WERI-Rb-1 (cell line): ENCODE results near the gene PANK2.
"Not testable (repeated sequence)": the region's sequence is repeated elsewhere in the genome, so short reads cannot be mapped to it uniquely, and the experiment has no call there.

Source experiments
- DNase-seq: peaks from one replicate; pipeline ENCODE4 v3.0.0-alpha.2; 2020
- H3K27ac ChIP-seq: fragments of 250-450 bp; sonication (Bioruptor Pico); 2 replicates; pipeline ENCODE4 v1.5.1; 2020; ENCODE audit warnings: mild to moderate bottlenecking, moderate library complexity
- H3K27me3 ChIP-seq: fragments of 250-450 bp; sonication (Bioruptor Pico); 2 replicates; pipeline ENCODE4 v1.5.1; 2021; ENCODE audit warnings: mild to moderate bottlenecking, low read depth, moderate library complexity; ENCODE audit not compliant: insufficient read depth, severe bottlenecking
- H3K36me3 ChIP-seq: fragments of 250-450 bp; sonication (Bioruptor Pico); 2 replicates; pipeline ENCODE4 v1.5.1; 2020; ENCODE audit warnings: mild to moderate bottlenecking, moderate library complexity
- H3K4me3 ChIP-seq: 2 replicates; pipeline ENCODE4 v1.5.1; 2011; ENCODE audit warnings: low read depth, mild to moderate bottlenecking, control low read depth, low read length
- H3K9me3 ChIP-seq: fragments of 250-450 bp; sonication (Bioruptor Pico); 2 replicates; pipeline ENCODE4 v1.5.1; 2021; ENCODE audit warnings: mild to moderate bottlenecking, moderate library complexity; ENCODE audit not compliant: severe bottlenecking
- CTCF ChIP-seq: IDR thresholded peaks from 2 replicates; pipeline ENCODE4 v1.5.1; 2011; ENCODE audit warnings: low read depth, mild to moderate bottlenecking, control low read depth, inconsistent platforms, low read length

Gene PANK2

DNA sequence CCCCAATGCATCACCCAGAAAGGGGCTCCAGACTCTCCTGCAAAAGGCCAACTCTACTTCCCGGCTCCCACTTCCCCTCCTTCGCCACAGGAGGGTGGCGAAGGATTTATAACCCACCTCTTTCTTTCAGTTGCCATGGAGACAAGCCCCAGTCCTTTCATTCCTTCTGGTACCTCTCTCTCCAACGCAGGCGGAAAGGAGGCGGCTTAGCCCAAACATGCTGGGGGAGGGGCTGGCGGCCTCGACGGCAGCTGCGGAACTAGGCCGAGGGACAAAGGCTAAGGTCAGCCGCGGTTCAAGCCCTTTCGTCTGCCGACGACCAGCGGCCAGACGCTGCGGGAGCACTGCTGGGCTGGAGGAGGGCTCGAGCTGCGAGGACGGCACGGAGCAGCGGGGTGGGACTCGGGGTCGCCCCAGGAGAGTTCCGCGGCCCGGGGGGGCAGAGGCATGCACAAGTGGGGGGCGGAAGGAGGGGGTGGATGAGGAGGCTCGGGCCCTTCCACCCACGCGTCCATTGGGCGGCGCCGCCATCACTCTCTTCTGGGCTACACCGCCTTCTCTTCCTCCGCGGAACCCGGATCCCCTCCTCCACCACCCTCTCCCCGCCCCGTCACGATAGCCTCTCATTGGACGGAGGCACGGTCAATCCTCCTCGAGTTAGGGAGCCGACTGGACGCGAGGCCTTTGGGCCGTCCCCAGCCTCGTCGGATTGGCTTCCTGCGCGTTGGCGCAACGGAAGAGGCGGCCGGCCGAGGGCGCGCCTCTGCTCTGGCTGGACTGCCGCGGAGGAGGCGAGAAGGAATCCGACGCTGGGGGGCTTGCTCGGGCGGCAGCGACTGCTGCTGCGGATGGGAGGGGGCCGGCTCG, at the start of gene PANK2:
Gene PANK2, plus strand, starts transcription at position 766 of the 867 bp plus-strand sequence.
- Histone ChIP-seq H3K27me3 (no peaks in the 10 kb centered on the region), H3K9me3 (no peaks in the 10 kb centered on the region), H3K27ac (peak within 1 kb of the TSS; percentile 99), H3K4me3 (peak within 1 kb of the TSS; percentile 98), H3K36me3 (peaks cover 52% of the 10 kb centered on the region)
- TF ChIP-seq CTCF, result peak; percentile 45; the same call in 1 of the 2 replicates
- peak; percentile 100 for DNase-seq

GRCh38 chr20:3840201-3840600, 49.0 kb upstream of the PANK2 start:
- H3K4me3 ChIP-seq, H3K9me3 ChIP-seq, H3K27ac ChIP-seq, H3K36me3 ChIP-seq, DNase-seq, H3K27me3 ChIP-seq: not testable (repeated sequence)

DNA sequence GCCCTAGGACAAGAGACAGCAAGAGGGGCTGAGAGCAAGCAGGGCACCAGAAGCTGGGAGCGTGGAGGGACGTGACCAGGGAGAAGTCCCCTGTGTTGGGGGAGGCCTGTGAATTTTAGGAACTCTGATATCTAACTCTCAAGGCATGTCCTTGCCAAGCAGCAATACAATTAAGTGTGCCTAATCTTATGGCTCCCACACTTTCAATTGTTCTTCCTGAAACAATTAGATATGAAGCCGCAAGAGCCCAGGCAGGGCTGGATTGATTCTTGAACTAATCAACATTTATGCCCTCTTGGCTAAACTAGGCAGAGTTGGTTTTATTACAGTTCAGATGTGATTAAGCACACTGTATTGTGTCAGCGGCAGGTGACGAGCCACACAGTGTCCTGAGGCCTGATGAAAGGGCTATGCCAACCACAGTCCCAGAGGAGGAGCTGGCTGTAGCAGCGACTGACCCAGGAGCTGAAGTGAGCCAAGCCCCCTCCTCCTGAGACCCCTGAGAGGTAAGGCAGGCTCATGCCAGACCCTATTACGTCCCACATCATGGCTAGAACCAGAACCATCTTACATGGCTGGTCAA, 46.7 kb upstream of the PANK2 start:
- H3K9me3 ChIP-seq, result no peaks in the 10 kb centered on the region
- TF ChIP-seq CTCF, result no peak
- no peak overlapping the region for H3K27ac ChIP-seq
- no peak overlapping the region for H3K4me3 ChIP-seq
- H3K27me3 ChIP-seq, result no peaks in the 10 kb centered on the region
- H3K36me3 ChIP-seq, result no peaks in the 10 kb centered on the region
- DNase-seq, result no peak

DNA sequence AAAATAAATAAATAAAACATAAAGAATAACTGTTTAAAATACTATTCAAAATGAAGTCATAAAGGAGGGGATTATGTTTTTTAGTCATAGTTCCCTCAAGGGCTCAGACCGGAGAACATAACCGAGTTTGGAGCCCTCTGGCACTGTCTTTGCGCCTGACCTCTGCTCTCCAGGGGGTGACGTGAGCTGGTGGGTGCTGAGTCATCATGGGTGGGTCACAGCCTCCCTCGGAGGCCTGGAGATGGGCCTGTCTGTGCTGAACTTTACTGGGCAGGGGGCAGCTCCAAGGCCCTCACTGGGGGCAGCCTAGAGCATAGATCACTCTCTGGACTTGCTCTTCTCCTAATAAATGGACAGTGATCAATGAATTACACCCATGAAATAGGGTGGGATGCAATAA, 45.7 kb upstream of the PANK2 start:
- no peaks in the 10 kb centered on the region for H3K27me3 ChIP-seq
- no peak for DNase-seq
- no peaks in the 10 kb centered on the region for H3K36me3 ChIP-seq
- H3K9me3 ChIP-seq, result no peaks in the 10 kb centered on the region
- no peak overlapping the region for H3K4me3 ChIP-seq
- no peak for TF ChIP-seq CTCF
- no peak overlapping the region for H3K27ac ChIP-seq

DNA sequence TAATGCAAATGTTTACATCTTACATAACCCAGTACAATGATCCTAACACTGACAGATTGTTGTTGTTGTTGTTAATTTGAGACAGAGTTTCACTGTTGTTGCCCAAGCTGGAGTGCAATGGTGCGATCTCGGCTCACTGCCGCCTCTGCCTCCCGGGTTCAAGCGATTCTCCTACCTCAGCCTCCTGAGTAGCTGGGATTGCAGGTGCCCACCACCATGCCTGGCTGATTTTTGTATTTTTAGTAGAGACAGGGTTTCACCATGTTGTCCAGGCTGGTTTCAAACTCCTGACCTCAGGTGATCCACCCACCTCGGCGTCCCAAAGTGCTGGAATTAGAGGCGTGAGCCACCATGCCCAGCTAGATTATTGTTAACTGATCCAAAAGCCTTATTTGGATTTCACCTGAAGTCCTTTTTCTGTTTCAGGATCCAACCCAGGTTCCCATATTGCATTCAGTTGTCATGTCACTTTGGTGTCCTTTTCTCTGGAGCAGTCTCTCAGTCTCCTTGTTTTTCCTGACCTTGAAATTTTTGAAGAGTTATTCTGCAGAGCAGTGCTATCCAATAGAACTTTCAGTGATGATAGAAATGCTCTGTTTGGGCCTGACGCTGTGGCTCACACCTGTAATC, 45.1 kb upstream of the PANK2 start:
- not testable (repeated sequence) for H3K9me3 ChIP-seq, H3K36me3 ChIP-seq, H3K4me3 ChIP-seq, H3K27ac ChIP-seq, H3K27me3 ChIP-seq, DNase-seq

DNA sequence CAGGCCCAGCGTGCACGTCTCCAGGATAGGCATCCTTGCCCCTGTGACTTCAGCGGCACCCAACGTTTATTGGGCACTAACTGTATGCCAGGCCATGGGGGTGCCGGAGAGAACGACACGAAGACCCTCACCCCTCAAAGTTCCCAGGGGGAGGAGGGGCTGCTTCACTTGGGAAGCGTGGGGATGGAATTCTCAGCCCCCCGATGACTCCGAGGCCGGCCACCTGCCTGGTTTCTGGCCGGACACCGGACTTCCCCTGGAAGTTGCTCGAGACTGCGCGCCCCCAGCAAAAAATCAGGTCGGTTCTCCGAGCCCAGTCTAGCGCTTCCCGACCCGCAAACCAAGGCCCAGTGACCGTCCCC, 42.8 kb upstream of the PANK2 start:
- DNase-seq, result no peak
- H3K4me3 ChIP-seq, result peak overlapping the region; percentile 94
- no peaks in the 10 kb centered on the region for H3K9me3 ChIP-seq
- H3K27ac ChIP-seq, result peak overlapping the region; percentile 72
- no peaks in the 10 kb centered on the region for H3K36me3 ChIP-seq
- H3K27me3 ChIP-seq, result no peaks in the 10 kb centered on the region
- no peak for TF ChIP-seq CTCF
